ENCODE data around the gene EPRS1. TPM values are rescaled to one million over a fixed set of nuclear protein-coding genes. Genes with fewer than 3 reads are reported as not detected.
"Not testable (repeated sequence)": the region's sequence is repeated elsewhere in the genome, so short reads cannot be mapped to it uniquely, and the experiment has no call there.

Gene EPRS1
- polyA plus RNA-seq (ENCODE audit: low read depth in 6 of 6): 10 to 100 TPM; 35.4 to 54.1 (median 38.4) TPM

DNA sequence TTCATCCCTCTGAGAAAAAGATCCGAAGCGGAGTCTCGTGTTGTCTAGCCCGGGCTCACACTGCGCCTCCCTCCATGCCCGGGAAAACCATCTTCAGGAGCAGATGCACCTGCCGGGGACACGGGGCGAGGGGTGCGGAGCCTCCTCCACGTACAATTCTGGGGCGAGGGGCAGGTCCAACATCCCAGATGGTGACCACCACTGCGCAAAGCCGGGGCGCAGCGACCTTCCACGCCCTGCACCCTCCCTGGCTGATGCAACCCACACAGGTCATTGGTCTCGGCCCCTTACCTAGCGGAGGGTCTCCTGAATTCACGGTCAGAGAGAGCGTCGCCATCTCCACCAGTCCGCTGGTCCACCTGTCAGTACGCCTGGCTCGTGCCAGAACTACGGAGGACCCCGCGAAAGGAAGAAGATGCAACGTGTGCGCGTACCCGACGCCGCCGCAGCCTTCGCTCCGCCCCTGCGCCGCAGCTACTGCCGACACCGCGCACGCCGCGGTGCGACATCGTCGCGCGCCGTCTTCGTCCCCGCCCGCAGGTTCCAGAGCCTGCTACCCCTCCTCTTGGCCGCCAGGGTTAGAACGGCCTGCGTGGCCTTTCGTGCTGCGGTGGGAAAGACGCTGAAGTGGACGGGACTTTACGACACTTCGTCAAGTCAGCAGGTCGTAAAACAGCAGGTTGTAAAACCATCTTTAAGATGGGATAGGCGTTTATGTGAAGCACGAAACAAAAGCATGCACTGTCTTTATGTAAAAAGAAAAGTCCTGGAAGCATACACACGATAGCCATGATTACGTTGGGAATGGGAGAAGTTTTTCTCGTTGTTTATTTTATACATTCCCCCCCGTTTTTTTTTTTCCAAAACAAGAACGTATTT lies at the start of gene EPRS1:
TSS of gene EPRS1 (minus strand) at position 454 of the 879 bp plus-strand sequence. CDS start at position 337, 117 bp downstream.
- Mint-ChIP-seq H3K9me3 (no peaks in the 10 kb centered on the region), H3K4me1 (peaks cover 18 to 44% (median 29%) of the 10 kb centered on the region in 3 donors), H3K27me3 (no peaks in the 10 kb centered on the region), H3K27ac (peak within 1 kb of the TSS; percentile 84 to 96 (median 89)), H3K4me3 (peak within 1 kb of the TSS; percentile 86 to 97 (median 90)), H3K36me3 (no peaks in the 10 kb centered on the region)
- ATAC-seq (ENCODE audit: low read depth in 2 of 2) (peak; percentile 98), DNase-seq (peak; percentile 95)

DNA sequence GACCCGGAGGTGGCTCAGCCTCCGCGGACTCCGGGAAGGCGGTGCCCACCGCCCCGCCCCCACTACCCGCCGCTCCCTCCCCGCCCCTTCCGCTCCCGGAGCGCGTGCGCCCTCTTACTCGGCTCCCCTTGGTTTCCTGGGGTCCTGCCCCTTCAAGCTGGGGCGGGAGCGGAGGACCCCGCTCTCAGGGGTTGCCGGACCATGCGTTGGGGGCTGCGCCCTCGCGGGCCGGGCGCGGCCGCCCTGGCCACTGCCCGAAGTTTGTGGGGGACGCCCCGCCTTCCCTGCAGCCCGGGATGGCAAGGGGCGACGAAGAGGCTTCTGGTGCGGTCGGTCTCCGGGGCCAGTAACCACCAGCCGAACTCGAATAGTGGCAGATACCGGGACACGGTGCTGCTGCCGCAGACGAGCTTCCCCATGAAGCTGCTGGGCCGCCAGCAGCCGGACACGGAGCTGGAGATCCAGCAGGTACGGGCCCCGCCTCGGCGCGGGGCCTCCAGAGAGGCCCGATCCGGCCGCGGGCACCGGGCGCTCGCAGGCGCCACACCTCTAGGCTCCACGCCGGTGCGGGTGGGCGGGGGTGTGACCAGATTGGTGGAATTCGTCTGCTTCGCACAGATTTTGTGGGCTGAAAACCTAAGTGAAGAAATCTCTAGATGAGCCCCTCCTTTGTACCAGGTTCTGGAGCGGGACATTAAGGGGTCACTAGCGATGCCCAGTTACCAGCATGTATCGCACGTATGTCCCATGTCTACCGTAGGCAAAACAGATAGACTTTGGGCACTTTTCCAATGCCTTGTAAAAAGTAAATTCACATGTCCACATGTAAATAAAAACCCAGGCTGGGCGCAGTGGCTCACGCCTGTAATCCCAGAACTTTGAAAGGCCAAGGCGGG lies 48.0 kb upstream of the EPRS1 start, which contains the start of gene IARS2:
TSS of gene IARS2 (plus strand) at position 117 of the 896 bp plus-strand sequence. CDS start at position 202, 85 bp downstream.
- DNase-seq (peak; percentile 85), ATAC-seq (ENCODE audit: low read depth in 2 of 2) (peak; percentile 62 to 69)
- peak within 1 kb of the TSS; percentile 40 to 91 (median 79) for H3K4me3 Mint-ChIP-seq
- no peaks in the 10 kb centered on the region for H3K9me3 Mint-ChIP-seq
- peaks cover 11 to 35% (median 30%) of the 10 kb centered on the region in 3 donors for H3K4me1 Mint-ChIP-seq
- H3K36me3 Mint-ChIP-seq: no peaks in the 10 kb centered on the region
- H3K27me3 Mint-ChIP-seq: no peaks in the 10 kb centered on the region
- H3K27ac Mint-ChIP-seq: peak within 1 kb of the TSS in 3 of 6 donors; percentile 11 to 68 (median 57)

DNA sequence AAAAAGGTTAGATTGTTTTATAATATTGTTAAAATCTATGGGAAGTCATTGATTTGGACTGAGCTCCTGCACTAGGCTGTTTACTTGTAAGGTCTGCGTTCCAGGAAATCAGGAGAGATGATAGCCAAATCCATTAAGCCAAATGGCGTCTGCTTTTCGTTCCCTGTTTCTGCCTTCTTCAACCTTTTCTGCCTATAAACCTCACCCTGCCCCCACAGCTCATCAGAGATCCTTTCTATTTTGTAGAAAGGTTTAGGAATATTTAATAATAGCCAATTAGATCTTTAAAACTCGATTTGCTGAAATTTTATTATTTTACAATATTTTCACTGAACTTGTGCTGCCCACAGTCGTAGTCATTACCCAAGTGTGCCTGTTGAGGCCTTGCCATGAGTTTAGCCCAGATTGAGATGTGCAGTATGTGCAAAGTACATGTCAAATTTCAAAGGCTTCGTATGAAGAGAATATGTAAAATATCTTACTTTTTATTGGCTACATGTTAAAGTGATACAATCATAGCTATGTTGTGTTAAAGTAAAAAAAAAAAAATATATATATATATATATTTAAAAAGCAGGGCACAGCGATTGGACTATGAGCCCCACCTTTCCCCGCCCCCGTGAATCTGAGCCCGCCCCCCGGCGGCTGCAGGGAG lies 47.2 kb upstream of the EPRS1 start:
- H3K4me1 Mint-ChIP-seq: peaks cover 11 to 39% (median 29%) of the 10 kb centered on the region in 3 donors
- H3K27ac Mint-ChIP-seq: peak overlapping the region in 1 of 6 donors; percentile 11
- DNase-seq (no peak), ATAC-seq (ENCODE audit: low read depth in 2 of 2) (no peak)
- H3K36me3 Mint-ChIP-seq: no peaks in the 10 kb centered on the region
- no peaks in the 10 kb centered on the region for H3K9me3 Mint-ChIP-seq
- H3K27me3 Mint-ChIP-seq: no peaks in the 10 kb centered on the region
- H3K4me3 Mint-ChIP-seq: peak overlapping the region; percentile 4 to 90 (median 69)

DNA sequence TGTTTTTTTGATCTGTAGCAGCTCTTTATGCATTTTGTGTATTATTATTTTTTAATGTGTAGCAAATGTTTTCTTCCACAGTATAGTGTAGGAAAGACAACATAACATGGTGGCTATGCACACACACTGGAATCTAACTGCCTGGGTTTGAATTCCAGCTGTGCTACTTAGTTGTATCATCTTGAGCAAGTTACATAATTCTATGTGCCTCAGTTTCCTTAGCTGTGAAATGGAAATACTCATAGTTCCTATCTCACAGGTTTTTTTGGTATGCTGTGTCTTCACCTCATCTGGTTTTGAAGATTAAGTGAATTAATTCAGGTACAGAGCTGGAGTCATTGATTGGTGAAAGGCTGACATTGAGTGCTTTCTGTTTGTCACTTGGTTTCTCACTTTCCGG lies 46.4 kb upstream of the EPRS1 start:
- Mint-ChIP-seq H3K4me1 (peaks cover 11 to 44% (median 24%) of the 10 kb centered on the region in 3 donors), H3K9me3 (no peaks in the 10 kb centered on the region), H3K27me3 (no peaks in the 10 kb centered on the region), H3K4me3 (peak overlapping the region in 2 of 8 donors; percentile 12 to 79), H3K27ac (no peak overlapping the region), H3K36me3 (no peaks in the 10 kb centered on the region)
- ATAC-seq (ENCODE audit: low read depth in 2 of 2) (no peak), DNase-seq (no peak)

DNA sequence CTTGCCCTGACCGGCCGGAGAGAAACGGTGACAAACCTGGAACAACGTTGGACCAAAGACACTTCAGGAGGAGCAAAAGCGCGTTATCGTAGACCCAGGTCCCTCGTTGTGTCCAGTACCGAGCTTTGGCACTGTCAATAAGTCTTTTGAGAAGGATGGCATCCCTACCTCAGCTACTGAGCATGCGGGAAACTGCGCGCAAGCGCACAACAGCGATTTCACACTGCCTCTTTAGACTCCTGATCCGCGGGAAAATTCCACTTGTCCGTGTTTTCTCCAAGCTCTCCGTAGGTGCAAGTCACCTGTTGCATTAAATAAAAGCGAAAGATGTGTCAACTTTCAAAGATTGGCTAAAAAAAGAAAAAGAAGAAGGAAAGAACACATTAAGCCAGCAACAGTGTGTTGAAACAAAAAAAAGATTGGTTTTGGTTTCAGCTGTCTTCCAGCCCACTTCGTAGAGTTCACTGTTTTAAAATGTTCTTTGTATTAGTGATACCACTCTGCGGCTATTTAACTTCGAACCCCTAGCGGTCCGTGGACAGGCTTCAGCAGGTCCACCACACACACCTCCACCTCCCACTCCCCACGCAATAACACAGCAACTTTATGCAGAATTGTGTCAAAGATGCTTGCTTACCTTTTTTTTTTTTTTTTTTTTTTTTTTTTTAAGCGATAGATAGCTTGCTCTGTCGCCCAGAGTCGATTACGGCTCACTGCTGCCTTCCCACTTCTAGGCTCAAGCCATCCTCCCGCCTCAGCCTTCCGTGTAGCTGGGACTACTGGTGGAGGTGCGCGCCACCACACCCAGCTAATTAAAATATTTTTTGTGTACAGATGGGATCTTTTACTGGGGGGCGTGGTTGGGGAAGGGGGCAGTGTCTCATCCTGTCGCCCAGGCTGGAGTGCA lies 43.6 kb upstream of the EPRS1 start, which contains the start of gene BPNT1:
TSS of gene BPNT1 (minus strand) at position 139 of the 907 bp plus-strand sequence. CDS start 9,942 bp downstream, outside the sequence.
- H3K36me3 Mint-ChIP-seq: no peaks in the 10 kb centered on the region
- H3K4me1 Mint-ChIP-seq: peaks cover 6 to 40% (median 13%) of the 10 kb centered on the region in 3 donors
- peak; percentile 98 for DNase-seq
- H3K27me3 Mint-ChIP-seq: no peaks in the 10 kb centered on the region
- peak within 1 kb of the TSS; percentile 89 to 99 (median 96) for H3K4me3 Mint-ChIP-seq
- no peaks in the 10 kb centered on the region for H3K9me3 Mint-ChIP-seq
- ATAC-seq (ENCODE audit: low read depth in 2 of 2): peak; percentile 69 to 73
- H3K27ac Mint-ChIP-seq: peak within 1 kb of the TSS; percentile 72 to 98 (median 90)

DNA sequence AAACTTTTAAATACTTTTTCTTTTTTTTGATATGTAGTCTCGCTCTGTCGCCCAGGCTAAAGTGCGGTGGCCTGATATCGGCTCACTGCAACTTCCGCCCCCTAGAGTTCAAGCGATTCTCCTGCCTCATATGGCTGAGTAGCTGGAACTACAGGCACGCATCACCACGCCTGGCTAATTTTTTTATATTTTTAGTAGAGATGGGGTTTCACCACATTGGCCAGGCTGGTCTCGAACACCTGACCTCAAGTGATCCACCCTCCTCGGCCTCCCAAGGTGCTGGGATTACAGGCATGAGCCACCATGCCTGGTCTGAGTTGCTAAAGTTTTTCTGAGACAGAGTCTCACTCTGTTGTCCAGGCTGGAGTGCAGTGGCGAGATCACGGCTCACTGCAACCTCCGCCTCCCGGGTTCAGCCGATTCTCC lies 40.0 kb upstream of the EPRS1 start:
- H3K4me3 Mint-ChIP-seq: peak overlapping the region in 2 of 8 donors; percentile 22 to 61
- H3K9me3 Mint-ChIP-seq, H3K36me3 Mint-ChIP-seq, H3K27me3 Mint-ChIP-seq, H3K27ac Mint-ChIP-seq: not testable (repeated sequence)
- peaks cover 10 to 29% (median 11%) of the 10 kb centered on the region in 3 donors for H3K4me1 Mint-ChIP-seq
- ATAC-seq (ENCODE audit: low read depth in 2 of 2) (peak; percentile 22 to 40), DNase-seq (peak; percentile 17)

DNA sequence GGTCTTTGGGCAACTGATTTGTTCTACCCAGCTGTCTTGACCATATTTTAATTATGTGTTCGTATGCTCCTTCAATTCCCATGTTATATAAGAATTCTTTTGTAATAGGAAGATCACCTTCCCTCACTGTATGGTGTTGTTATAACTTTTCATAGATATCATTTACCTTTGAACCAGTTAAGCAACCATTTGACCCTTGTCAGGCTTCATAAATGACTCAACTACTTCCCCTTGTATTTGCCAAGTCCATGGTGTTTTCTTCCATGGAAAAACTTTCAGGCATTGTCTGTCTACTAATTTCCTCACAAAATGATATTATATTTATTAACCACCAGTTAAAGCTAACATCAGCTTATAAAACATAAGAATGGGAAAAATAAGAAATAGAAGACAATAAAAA lies 38.2 kb upstream of the EPRS1 start:
- no peak overlapping the region for H3K4me3 Mint-ChIP-seq
- DNase-seq: no peak
- H3K27me3 Mint-ChIP-seq: no peaks in the 10 kb centered on the region
- ATAC-seq (ENCODE audit: low read depth in 2 of 2): no peak
- no peaks in the 10 kb centered on the region for H3K9me3 Mint-ChIP-seq
- peaks cover 10 to 18% (median 14%) of the 10 kb centered on the region in 3 donors for H3K4me1 Mint-ChIP-seq
- peaks cover 6 to 12% of the 10 kb centered on the region in 2 donors for H3K36me3 Mint-ChIP-seq
- H3K27ac Mint-ChIP-seq: peak overlapping the region in 1 of 6 donors; percentile 28

DNA sequence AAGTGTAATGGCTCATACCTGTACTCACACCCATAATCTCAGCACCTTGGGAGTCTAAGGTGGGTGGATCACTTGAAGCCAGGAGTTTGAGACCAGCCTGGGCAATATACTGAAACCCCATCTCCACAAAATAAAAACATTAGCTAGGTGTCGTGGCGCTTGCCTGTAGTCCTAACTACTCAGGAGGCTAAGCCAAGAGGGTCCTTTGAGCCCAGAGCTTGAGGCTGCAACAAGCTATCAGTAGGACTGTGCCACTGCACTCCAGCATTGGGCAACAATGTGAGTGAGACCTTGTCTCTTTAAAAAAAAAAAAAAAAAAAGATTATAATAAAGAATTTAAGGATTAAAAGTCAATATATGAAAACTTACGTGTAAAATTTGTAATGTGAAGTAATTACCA lies 31.6 kb upstream of the EPRS1 start:
- DNase-seq: no peak
- no peak for ATAC-seq (ENCODE audit: low read depth in 2 of 2)
- no peaks in the 10 kb centered on the region for H3K9me3 Mint-ChIP-seq
- no peaks in the 10 kb centered on the region for H3K27me3 Mint-ChIP-seq
- peaks cover 0 to 10% (median 8%) of the 10 kb centered on the region in 3 donors for H3K4me1 Mint-ChIP-seq
- peaks cover 13 to 16% of the 10 kb centered on the region in 2 donors for H3K36me3 Mint-ChIP-seq
- no peak overlapping the region for H3K4me3 Mint-ChIP-seq
- H3K27ac Mint-ChIP-seq: no peak overlapping the region

DNA sequence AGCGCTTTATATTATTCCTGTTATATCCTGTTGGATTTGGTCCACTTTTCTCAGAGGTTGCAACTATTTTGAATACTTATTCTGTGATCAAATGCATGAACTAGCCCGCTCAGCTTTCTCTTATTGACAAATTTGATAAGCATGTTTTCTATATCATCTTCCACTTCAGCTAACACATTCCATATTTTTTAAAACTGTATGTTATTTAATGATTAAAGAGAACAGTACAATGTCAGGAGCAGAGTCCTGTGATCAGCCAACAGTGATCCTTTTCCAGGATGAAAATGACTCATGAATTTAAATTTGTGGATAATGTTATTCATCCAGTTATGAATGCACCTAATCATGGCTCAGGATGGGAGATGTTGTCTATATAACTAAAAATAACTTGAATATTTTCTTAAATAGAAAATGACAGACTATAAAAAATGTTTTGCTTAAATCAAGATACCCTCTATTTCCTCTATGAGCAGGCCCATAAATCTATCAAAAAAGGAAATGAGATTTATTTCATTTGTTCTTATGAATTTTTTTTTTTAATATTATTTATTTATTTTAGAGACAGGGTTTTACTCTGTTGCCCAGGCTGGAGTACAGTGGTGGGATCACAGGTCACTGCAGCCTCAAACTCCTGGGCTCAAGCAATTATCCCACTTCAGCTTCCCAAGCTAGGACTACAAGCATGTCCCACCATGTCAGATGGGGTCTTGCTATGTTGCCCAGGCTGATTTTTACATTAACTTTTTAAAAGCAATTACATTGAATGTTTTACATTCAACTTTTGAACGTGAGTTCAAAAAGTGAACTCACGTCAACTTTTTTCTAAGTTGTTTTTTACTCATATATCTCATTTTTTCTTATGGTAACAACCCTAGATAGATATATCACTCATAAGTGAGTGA lies 30.8 kb upstream of the EPRS1 start:
- H3K9me3 Mint-ChIP-seq: no peaks in the 10 kb centered on the region
- no peaks in the 10 kb centered on the region for H3K27me3 Mint-ChIP-seq
- H3K36me3 Mint-ChIP-seq: peaks cover 13 to 16% of the 10 kb centered on the region in 2 donors
- DNase-seq: no peak
- H3K4me3 Mint-ChIP-seq: no peak overlapping the region
- no peak for ATAC-seq (ENCODE audit: low read depth in 2 of 2)
- H3K27ac Mint-ChIP-seq: peak overlapping the region in 1 of 6 donors; percentile 18
- H3K4me1 Mint-ChIP-seq: peaks cover 0 to 10% (median 8%) of the 10 kb centered on the region in 3 donors

DNA sequence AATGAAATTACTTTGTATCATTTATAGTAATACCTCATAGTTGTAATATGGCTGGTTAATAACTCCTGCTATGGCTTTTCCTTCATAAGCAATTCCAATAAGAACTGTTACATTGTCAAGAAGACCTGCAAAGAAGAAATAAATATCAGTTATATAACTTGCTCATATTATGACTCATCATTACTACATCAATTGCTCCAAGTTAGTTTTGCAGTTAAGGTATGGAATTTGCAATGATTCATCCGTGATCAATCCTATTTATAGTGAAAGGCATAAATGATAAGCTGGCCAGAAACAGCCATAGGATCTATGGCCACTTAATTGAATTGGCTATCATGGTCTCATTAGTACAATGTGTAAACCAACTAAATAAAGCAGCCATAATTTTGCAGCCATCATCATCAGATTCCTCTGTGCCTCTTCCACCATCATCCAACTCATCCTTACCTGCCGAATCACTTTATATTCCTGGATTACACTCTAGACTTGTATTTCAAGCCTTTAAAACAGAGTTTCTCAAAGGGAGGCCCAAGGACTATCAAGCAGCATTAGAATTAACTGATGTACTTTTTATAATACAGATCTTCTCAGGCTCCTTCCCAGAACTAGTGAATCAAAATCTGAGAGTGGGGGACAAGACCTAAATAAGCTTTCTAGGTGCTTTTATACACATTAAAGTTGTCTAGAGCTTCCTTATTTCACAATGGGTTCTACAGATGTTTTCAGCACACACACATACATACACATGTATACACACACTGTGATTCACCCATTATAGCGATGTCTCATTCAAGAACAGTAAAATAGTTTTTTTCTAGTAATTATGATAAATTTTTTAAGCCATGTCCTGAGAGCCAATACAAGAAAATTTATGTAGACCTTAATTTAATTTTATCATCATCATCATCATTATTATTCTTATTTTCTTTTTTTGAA lies 21.2 kb upstream of the EPRS1 start:
- Mint-ChIP-seq H3K27ac (no peak overlapping the region), H3K4me1 (peaks cover 0 to 4% (median 0%) of the 10 kb centered on the region in 3 donors), H3K27me3 (no peaks in the 10 kb centered on the region), H3K36me3 (peaks cover 7 to 37% of the 10 kb centered on the region in 2 donors), H3K4me3 (peak overlapping the region in 2 of 8 donors; percentile 33 to 35), H3K9me3 (no peaks in the 10 kb centered on the region)
- DNase-seq (no peak), ATAC-seq (ENCODE audit: low read depth in 2 of 2) (no peak)

Measured in naive B cell (primary cell).